ENCODE results near the gene GRAMD2B.

DNA sequence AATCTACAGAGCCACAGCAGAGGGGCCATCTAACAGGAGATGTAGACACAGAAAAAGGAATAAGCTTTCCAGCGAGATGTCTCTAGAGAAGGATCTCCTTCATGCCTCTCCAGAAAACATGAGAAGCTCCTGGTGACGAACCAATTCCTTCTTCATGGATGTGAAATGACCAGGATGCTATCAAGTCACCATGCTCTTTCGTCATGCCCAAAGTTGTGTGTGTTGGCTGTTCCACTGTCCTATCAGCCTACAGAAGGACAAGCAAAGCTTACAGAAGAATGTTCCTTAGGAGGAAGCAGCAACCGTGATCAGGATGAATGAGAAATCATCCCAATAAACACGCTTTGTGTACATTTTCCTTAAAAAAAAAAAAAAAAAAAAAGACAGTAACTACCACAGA lies 117.4 kb downstream of the GRAMD2B start:
- TF ChIP-seq EZH2 (IDR thresholded peaks at IDR 0.05; ENCODE audit: borderline replicate concordance, insufficient read depth, low read length, poor library complexity, severe bottlenecking) = no peak
- TF ChIP-seq, protein P1, sequence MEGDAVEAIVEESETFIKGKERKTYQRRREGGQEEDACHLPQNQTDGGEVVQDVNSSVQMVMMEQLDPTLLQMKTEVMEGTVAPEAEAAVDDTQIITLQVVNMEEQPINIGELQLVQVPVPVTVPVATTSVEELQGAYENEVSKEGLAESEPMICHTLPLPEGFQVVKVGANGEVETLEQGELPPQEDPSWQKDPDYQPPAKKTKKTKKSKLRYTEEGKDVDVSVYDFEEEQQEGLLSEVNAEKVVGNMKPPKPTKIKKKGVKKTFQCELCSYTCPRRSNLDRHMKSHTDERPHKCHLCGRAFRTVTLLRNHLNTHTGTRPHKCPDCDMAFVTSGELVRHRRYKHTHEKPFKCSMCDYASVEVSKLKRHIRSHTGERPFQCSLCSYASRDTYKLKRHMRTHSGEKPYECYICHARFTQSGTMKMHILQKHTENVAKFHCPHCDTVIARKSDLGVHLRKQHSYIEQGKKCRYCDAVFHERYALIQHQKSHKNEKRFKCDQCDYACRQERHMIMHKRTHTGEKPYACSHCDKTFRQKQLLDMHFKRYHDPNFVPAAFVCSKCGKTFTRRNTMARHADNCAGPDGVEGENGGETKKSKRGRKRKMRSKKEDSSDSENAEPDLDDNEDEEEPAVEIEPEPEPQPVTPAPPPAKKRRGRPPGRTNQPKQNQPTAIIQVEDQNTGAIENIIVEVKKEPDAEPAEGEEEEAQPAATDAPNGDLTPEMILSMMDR (IDR thresholded peaks at IDR 0.05; ENCODE audit: poor library complexity, severe bottlenecking) = no peak
- no peak for TF ChIP-seq MXI1 (conservative IDR thresholded peaks at IDR 0.05; ENCODE audit: poor library complexity, severe bottlenecking)
- TF ChIP-seq RAD21 (conservative IDR thresholded peaks at IDR 0.05) = no peak
- TF ChIP-seq EP300 (conservative IDR thresholded peaks at IDR 0.05; ENCODE audit: poor library complexity, severe bottlenecking) = no peak
- TF ChIP-seq, protein P2, sequence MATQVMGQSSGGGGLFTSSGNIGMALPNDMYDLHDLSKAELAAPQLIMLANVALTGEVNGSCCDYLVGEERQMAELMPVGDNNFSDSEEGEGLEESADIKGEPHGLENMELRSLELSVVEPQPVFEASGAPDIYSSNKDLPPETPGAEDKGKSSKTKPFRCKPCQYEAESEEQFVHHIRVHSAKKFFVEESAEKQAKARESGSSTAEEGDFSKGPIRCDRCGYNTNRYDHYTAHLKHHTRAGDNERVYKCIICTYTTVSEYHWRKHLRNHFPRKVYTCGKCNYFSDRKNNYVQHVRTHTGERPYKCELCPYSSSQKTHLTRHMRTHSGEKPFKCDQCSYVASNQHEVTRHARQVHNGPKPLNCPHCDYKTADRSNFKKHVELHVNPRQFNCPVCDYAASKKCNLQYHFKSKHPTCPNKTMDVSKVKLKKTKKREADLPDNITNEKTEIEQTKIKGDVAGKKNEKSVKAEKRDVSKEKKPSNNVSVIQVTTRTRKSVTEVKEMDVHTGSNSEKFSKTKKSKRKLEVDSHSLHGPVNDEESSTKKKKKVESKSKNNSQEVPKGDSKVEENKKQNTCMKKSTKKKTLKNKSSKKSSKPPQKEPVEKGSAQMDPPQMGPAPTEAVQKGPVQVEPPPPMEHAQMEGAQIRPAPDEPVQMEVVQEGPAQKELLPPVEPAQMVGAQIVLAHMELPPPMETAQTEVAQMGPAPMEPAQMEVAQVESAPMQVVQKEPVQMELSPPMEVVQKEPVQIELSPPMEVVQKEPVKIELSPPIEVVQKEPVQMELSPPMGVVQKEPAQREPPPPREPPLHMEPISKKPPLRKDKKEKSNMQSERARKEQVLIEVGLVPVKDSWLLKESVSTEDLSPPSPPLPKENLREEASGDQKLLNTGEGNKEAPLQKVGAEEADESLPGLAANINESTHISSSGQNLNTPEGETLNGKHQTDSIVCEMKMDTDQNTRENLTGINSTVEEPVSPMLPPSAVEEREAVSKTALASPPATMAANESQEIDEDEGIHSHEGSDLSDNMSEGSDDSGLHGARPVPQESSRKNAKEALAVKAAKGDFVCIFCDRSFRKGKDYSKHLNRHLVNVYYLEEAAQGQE (IDR thresholded peaks at IDR 0.05; ENCODE audit: borderline replicate concordance) = no peak
- no peak for TF ChIP-seq POLR2AphosphoS5 (IDR thresholded peaks at IDR 0.05)
- no peak for TF ChIP-seq TAF1 (IDR thresholded peaks at IDR 0.05; ENCODE audit: low read depth)
